22Rv1 (cell line): ENCODE measurements around the gene CS.
A peak's percentile ranks its signal among the peaks of the same experiment; 100 is the strongest.

Source experiments
- H3K27ac ChIP-seq: fragments of 450-650 bp; 2 replicates; pipeline ENCODE4 v1.5.1; 2017
- CTCF ChIP-seq: fragments of 450-650 bp; IDR thresholded peaks from 2 replicates; pipeline ENCODE4 v1.5.1; 2017; ENCODE audit warnings: mild to moderate bottlenecking
- ZFX ChIP-seq: fragments of 450-650 bp; IDR thresholded peaks from 2 replicates; pipeline ENCODE4 v1.6.1; 2017; ENCODE audit warnings: antibody characterized with exemption, borderline replicate concordance

CS gene

DNA sequence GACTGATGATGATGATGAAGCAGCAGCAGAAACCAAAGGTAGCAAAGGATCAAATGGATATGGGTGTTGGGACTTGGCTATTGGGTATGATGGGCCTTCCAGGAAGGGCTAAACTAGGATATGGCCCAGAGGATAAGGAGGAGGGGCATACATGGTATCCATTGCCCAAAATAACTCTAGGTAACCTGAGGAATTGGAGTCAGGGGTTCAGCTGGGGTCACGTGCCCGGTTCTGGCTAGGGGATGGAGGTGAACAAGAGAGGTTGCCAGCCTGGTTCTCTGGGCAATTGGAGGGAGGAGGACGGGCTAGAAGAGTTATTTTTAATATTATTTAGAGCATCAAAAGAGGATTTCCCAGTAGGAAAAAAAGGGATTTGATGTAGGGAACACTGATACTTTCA, 39.2 kb downstream of the CS start:
- TF ChIP-seq CTCF (no peak), ZFX (no peak)

DNA sequence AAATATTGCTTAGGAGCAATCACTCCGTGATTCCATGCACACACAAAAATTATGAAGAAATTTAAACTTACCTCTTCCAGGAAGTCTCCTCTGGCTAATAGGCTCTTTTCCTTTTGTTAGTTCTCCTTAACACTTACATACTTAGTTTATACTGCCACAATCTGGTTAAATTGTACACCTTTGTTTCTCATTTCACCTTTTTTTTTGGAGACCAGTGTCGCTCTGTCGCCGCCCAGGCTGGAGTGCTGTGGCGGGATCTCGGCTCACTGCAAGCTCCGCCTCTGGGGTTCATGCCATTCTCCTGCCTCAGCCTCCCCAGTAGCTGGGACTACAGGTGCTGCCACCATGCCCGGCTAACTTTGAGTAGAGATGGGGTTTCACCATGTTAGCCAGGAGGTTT, 39.8 kb downstream of the CS start:
- TF ChIP-seq CTCF (no peak), ZFX (no peak)
- H3K27ac ChIP-seq: no peak overlapping the region

More for the DNA sequence above, 39.2 kb downstream of the CS start:
- 0 out of 2 replicates have a peak overlapping the region, but pooled peaks have one; percentile 10 for H3K27ac ChIP-seq

DNA sequence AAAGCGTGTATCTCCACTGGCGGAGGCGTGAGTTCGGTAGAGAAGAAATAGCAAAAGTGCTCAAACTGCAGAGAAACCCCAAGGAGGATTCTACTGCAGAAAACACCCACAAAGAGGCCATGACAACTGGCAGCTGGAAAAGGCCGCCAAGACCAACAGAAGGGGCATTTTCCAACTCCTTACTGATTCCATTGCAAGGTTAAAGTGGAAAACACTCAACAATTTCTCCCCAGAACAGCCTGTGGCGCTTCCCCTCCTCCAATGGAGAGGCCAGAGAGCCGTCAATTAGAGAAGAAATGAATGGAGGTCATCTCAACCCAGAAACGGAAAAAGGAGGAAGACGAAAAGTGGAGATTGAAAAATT, 41.3 kb downstream of the CS start:
- no peak for TF ChIP-seq CTCF
- TF ChIP-seq ZFX: no peak
- H3K27ac ChIP-seq: peak overlapping the region; percentile 81

DNA sequence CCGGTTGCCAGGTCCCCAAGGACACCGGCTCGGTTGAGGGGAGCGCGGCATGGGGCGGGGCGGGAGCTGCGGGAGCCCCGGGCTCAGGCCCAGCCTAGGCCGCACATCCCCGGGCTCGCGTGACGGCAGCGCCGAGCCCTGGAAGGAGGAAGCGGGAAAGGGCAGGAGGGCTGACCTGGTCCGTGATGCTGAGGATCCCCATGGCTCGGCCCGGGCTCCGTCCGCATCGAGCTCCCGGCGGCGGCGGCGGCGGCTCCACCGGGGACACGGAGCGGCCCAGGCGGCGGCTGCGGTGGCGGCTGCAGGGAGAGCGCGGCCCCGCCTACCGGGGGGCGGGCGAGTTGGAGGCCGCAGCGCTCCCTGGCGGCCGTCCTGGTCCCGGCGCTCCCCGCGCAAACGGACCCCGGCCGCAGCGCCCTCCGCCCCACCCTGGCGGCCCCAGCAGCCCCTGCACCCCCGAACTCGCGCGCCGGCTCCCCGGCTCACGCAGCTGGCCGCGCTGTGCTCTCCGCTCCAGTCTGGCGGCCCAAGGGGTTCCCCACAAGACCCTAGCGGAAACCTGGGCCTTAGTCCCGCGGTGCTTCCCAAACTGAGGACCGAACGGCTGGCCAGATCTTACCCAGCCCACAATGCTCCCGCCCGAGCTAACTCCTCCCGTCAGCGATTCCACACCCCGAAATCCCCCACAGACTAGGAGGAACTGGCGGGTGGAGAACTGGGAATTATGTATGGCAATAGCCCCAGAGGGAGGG, 41.9 kb downstream of the CS start, which contains the start of gene ANKRD52:
Gene ANKRD52 (minus strand): TSS at position 317 of the 752 bp plus-strand sequence. CDS start 115 bp downstream, at position 202.
- 0 out of 2 replicates have a peak, but pooled peaks have one; percentile 59 for TF ChIP-seq ZFX
- peak; percentile 99 for TF ChIP-seq CTCF
- H3K27ac ChIP-seq: peak within 1 kb of the TSS; percentile 81

DNA sequence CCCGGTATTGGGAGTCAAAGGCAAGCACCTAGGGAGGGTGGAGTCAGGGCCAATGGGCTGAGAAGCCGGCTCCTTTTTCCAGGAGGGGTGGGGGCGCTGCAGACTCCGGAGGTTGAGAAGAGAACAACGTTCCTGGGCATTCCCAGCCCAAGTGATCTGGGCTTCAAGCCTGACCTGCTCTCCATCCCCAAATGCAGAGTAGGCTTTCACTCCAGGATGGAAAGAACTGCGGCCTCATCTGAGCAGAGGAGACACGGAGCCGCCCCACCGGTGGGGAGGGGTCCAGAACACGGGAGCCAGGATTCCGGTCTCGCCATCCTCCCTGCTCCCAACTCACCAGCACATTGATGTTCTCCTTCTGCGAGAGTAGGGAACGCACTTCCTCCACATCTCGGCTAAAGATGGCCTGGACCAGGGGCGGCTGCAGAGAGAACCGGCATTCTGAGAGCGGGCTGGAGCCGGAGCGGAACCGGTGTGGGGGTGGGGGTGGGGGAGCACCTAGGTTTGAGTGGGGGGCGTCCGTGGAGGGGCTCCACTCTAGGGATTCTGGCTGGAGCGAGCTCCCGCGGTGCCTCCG, 42.6 kb downstream of the CS start:
- TF ChIP-seq CTCF (no peak), ZFX (no peak)
- peak overlapping the region; percentile 81 for H3K27ac ChIP-seq

DNA sequence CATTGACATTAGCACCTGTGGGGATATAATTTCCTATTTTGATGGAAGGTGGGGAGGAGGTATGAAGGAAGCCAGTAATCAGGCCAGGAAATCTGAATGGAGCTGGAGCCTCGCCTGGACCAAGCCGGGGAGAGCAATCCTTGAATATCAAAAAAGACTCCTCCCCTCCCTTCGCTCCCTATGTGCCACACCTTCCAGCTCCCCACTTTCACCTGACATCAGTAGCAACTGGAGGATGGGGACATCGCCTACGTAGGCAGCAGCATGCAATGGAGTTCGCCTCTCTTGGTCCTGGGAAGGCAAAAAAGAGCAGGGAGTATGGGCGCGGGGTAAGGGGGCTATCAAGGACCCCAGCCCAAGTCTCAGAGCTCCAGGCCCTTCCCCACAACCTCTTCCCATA, 43.1 kb downstream of the CS start:
- TF ChIP-seq CTCF: no peak
- TF ChIP-seq ZFX: no peak
- H3K27ac ChIP-seq: peak overlapping the region; percentile 81

- TF ChIP-seq CTCF: no peak
- TF ChIP-seq ZFX: no peak
- H3K27ac ChIP-seq: peak overlapping the region; percentile 81
Measured at GRCh38 chr12:56256326-56256960, 43.7 kb downstream of the CS start.
